Measurements from ENCODE around the gene SEC14L5. TPM values are rescaled to one million over a fixed set of nuclear protein-coding genes. Genes with fewer than 3 reads are reported as not detected.
A peak's percentile ranks its signal among the peaks of the same experiment; 100 is the strongest.

SEC14L5 gene
- total and polyA plus RNA-seq, 2 experiments from 2014 or later: 1.0 to 3.5 TPM

- Histone ChIP-seq H3K79me2 (no peaks in the 10 kb centered on the region), H3K9me2 (replicated peaks; ENCODE audit: insufficient read depth) (no peaks in the 10 kb centered on the region), H3K4me3 (no peak overlapping the region), H3K4me2 (no peak overlapping the region), H3K36me3 (replicated peaks; ENCODE audit: insufficient read depth, low read depth) (no peaks in the 10 kb centered on the region), H3K4me1 (ENCODE audit: insufficient read depth) (peaks cover 47% of the 10 kb centered on the region), H3K27me3 (no peaks in the 10 kb centered on the region), H4K20me1 (ENCODE audit: insufficient read depth, poor library complexity, severe bottlenecking) (no peaks in the 10 kb centered on the region), H2AFZ (no peak overlapping the region), H3K27ac (peak overlapping the region; percentile 79), H3K9me3 (ENCODE audit: low read depth) (no peaks in the 10 kb centered on the region)
- TF ChIP-seq, protein P1, sequence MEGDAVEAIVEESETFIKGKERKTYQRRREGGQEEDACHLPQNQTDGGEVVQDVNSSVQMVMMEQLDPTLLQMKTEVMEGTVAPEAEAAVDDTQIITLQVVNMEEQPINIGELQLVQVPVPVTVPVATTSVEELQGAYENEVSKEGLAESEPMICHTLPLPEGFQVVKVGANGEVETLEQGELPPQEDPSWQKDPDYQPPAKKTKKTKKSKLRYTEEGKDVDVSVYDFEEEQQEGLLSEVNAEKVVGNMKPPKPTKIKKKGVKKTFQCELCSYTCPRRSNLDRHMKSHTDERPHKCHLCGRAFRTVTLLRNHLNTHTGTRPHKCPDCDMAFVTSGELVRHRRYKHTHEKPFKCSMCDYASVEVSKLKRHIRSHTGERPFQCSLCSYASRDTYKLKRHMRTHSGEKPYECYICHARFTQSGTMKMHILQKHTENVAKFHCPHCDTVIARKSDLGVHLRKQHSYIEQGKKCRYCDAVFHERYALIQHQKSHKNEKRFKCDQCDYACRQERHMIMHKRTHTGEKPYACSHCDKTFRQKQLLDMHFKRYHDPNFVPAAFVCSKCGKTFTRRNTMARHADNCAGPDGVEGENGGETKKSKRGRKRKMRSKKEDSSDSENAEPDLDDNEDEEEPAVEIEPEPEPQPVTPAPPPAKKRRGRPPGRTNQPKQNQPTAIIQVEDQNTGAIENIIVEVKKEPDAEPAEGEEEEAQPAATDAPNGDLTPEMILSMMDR (IDR thresholded peaks at IDR 0.05; ENCODE audit: poor library complexity): no peak
- TF ChIP-seq EZH2phosphoT487 (IDR thresholded peaks at IDR 0.05; ENCODE audit: low read depth, severe bottlenecking, unreplicated experiment) (no peak), EZH2 (IDR thresholded peaks at IDR 0.05; ENCODE audit: borderline replicate concordance) (no peak)
- DNase-seq (ENCODE audit: low spot score): peak; percentile 56
- WGBS (ENCODE audit: low lambda C conversion rate, missing lambda C conversion rate): 67% methylated on average over 9 of the region's 11 CpGs
Observed at GRCh38 chr16:4945560-4946502, 12.3 kb upstream of the SEC14L5 start.

- Histone ChIP-seq H3K79me2 (no peaks in the 10 kb centered on the region), H3K4me1 (ENCODE audit: insufficient read depth) (peaks cover 47% of the 10 kb centered on the region), H3K4me2 (no peak overlapping the region), H3K9me2 (replicated peaks; ENCODE audit: insufficient read depth) (no peaks in the 10 kb centered on the region), H3K9me3 (ENCODE audit: low read depth) (no peaks in the 10 kb centered on the region), H3K27ac (peak overlapping the region; percentile 72), H4K20me1 (ENCODE audit: insufficient read depth, poor library complexity, severe bottlenecking) (no peaks in the 10 kb centered on the region), H3K4me3 (no peak overlapping the region), H3K27me3 (no peaks in the 10 kb centered on the region), H2AFZ (no peak overlapping the region), H3K36me3 (replicated peaks; ENCODE audit: insufficient read depth, low read depth) (no peaks in the 10 kb centered on the region)
- DNase-seq (ENCODE audit: low spot score): no peak
- TF ChIP-seq EZH2phosphoT487 (IDR thresholded peaks at IDR 0.05; ENCODE audit: low read depth, severe bottlenecking, unreplicated experiment) (no peak), EZH2 (IDR thresholded peaks at IDR 0.05; ENCODE audit: borderline replicate concordance) (no peak)
- TF ChIP-seq, protein P1 (IDR thresholded peaks at IDR 0.05; ENCODE audit: poor library complexity): no peak
Observed at GRCh38 chr16:4946917-4947316, 11.2 kb upstream of the SEC14L5 start.

DNA sequence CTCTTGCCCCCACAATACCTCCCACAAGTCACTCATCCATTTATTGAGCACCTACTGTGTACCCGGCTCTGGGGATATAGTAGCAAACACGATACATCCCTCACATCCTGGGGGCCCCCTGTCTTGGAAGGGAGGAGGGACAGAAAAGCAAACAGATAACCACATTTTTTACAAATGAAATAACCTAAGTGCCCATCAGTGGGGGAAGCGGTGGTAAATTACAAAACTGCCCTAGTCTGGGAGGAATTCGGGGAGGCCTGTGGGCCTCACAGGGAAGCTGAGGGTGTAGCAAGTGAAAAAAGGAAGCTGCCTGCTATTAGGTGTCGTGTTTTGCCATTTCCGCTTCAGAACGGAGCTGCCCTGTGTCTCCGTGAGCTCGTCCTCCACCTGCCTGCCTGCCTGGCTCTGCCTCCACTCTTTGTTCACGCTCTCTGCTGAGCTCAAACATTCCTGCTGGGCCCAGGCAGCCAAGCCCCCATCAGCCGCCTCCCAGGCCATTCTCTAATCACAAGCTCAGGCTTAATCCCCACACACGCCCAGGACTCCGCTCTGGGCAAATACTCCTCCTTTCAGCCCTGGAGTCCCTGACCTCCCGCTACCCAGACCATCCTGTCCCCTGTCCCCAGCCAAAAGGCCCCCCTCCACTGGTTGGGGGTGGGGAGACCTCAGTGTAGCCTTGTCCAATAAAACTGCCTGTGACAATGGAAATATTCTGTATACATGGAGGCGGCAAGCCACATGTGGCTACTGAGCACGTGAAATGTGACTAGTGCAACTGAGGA lies 10.2 kb upstream of the SEC14L5 start:
- 30% methylated on average over 15 of the region's 16 CpGs for WGBS (ENCODE audit: low lambda C conversion rate, missing lambda C conversion rate)
- Histone ChIP-seq H3K9me2 (replicated peaks; ENCODE audit: insufficient read depth) (no peaks in the 10 kb centered on the region), H4K20me1 (ENCODE audit: insufficient read depth, poor library complexity, severe bottlenecking) (no peaks in the 10 kb centered on the region), H3K36me3 (replicated peaks; ENCODE audit: insufficient read depth, low read depth) (no peaks in the 10 kb centered on the region), H3K79me2 (no peaks in the 10 kb centered on the region), H3K4me1 (ENCODE audit: insufficient read depth) (peaks cover 41% of the 10 kb centered on the region), H3K27ac (peak overlapping the region; percentile 72), H3K9me3 (ENCODE audit: low read depth) (no peaks in the 10 kb centered on the region), H3K4me3 (no peak overlapping the region), H3K4me2 (peak overlapping the region; percentile 29), H3K27me3 (no peaks in the 10 kb centered on the region), H2AFZ (peak overlapping the region; percentile 43)
- no peak for TF ChIP-seq EZH2 (IDR thresholded peaks at IDR 0.05; ENCODE audit: borderline replicate concordance)
- TF ChIP-seq, protein P1 (IDR thresholded peaks at IDR 0.05; ENCODE audit: poor library complexity): no peak
- no peak for TF ChIP-seq EZH2phosphoT487 (IDR thresholded peaks at IDR 0.05; ENCODE audit: low read depth, severe bottlenecking, unreplicated experiment)
- peak; percentile 81 for DNase-seq (ENCODE audit: low spot score)
